Activated CD8-positive, alpha-beta memory T cell treated with anti-CD3 and anti-CD28 coated beads, Interleukin-2, amount 50 U/mL, for 24 hours (primary cell): ENCODE data around the gene DNM1.
"Not testable (repeated sequence)": the region's sequence is repeated elsewhere in the genome, so short reads cannot be mapped to it uniquely, and the experiment has no call there.

Experiments used
- DNase-seq: peaks from one replicate; pipeline ENCODE4 v3.0.0-alpha.2; 2020; ENCODE audit errors: extremely low read depth

The DNM1 gene

GRCh38 chr9:128178806-128179431, 24.3 kb upstream of the DNM1 start:
- DNase-seq = no peak

- no peak for DNase-seq
Observed at GRCh38 chr9:128180001-128180400, 23.2 kb upstream of the DNM1 start.

DNA sequence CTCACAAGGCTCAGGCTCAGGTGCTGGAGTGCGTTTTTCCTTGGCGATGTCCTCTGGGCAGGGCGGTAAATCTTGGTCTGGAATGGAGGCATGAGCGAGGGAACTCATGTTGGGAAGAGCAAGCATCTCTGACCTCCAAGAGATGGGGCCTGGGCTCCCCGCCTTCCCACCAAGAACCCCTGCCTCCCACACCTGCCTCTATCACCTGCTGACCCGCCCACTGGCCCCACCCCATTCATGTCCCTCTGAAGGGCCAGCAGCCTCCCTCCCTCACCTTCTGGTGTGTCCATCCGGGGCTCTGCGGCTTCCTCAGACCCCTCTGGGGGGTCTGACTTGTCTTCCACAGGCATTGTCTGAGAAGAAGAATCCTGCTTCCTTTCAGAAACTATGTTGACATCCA, 22.7 kb upstream of the DNM1 start:
- DNase-seq = no peak

DNA sequence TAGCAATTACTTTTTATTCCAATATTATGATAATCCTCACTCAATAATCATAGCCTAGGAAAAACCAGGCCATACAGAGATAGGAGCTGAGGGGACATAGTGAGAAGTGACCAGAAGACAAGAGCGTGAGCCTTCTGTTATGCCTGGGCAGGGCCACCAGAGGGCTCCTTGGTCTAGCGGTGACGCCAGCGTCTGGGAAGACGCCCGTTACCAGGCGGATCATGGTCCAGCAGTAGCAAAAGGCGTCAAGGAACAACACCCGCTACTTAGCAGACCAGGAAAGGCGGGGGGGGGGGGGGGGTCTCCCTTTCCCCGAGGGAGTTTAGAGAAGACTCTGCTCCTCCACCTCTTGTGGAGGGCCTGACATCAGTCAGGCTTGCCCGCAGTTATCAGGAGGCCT, 21.7 kb upstream of the DNM1 start:
- not testable (repeated sequence) for DNase-seq

GRCh38 chr9:128182893-128183588, 20.1 kb upstream of the DNM1 start:
- no peak for DNase-seq

- DNase-seq = no peak
Observed at GRCh38 chr9:128185979-128186965, 16.9 kb upstream of the DNM1 start.

DNA sequence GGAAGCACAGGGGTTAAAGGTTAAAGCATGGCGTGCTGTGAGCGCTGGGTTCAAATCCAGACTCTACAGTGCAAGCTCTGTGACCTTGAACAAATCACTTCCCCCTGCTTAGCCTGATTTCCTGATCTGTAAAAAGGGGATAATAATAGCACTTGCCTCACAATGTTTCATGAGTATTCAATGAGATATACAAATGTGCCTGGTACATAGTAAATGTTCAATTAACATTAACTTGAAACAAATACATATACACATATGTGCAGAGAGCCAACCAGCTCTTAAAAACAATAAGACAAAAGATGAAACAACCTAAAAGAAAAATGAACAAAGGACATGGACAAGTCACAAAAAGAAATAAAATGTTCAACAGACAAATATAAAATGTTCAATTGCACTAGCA, 15.8 kb upstream of the DNM1 start:
- DNase-seq = no peak

DNA sequence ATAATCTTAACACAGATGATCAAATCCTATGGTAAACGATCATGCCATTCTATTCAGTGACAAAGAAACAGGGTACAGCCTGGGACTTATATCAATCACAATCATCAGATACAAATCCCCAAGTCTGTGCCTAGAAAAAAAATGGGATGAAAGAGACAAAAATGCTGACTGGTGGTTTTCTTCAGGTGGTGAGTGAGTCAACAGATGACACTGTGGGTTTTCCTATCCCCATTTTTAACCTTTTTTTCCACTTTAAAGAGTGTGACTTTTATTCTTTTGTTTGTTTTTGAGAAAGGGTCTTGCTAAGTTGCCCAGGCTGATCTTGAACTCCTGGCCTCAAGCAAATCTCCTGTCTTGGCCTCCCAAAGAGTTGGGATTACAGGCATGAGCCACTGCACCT, 15.0 kb upstream of the DNM1 start:
- DNase-seq = no peak

GRCh38 chr9:128190013-128190412, 13.2 kb upstream of the DNM1 start:
- no peak for DNase-seq

GRCh38 chr9:128190516-128191405, 12.4 kb upstream of the DNM1 start:
- DNase-seq = no peak

DNA sequence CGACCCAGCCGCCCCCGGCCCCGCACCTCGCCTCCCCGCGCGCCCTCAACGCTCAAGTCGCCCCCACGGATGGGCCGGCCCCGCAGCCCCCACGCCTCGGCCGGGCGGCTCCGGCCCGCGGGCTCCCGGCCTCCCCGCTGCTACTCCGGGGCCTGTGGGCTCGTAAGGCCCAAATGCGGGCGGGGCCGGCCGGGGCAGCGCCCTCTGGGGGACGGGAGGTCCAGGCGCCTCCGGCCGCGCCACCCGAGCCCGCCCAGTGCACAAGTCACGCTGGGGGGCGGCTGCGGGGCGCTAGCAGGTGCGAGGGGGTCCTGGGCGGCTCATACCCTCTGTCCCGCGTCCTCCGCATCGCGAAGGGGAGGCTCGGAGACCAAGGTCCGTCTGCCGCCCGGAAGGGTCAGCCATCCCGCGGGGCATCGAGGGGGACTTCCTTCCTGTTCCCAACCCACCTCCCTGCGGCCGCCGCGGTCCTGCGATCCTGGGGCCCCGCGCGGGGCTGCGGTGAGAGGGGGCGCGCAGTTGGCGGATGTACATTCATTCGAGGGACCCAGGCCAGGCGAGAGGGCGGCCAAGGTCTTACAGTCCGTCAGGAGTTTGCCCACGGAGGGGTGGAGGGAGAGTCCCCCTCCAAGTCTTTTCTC, 11.7 kb upstream of the DNM1 start, which contains the start of gene CIZ1:
CIZ1 (minus strand) TSS at position 167 of the 641 bp plus-strand sequence. CDS start 715 bp downstream, outside the sequence.
- DNase-seq = peak; percentile 10

DNA sequence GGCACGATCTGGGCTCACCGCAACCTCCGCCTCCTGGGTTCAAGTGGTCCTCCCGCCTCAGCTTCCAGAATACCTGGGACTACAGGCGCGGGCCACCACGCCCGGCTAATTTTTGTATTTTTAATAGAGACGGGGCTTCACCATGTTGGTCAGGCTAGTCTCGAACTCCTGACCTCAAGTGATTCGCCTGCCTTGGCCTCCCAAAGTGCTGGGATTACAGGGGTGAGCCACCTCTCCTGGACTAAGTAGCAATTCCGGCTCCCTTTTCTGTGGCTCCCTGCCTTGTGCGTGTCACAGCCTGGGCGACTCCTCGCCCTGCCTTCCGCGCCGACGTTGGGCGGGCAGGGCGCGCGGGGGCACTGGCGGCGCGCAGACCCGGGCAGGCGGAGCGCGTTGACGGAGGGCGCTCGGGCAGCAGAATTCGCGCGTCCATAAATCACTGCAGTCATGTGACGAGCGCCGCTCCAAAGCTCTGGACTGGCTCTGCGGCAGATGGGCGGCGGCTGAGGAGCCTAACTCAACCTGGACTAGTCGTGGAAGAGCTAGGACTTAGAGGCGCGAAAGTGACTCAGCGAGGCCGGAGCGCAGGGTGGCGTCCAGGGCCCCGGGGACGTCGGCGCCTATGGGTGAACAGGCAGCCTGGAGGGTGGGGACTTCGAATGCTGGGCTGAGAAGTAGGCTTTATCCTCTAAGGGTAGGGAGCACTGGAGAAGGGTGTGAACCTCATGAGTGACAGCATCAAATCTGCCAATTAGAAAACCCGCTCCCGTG, 10.4 kb upstream of the DNM1 start:
- peak; percentile 4 for DNase-seq

GRCh38 chr9:128193469-128194096, 9.6 kb upstream of the DNM1 start:
- DNase-seq = no peak

- no peak for DNase-seq
Observed at GRCh38 chr9:128201441-128202369, 1.5 kb upstream of the DNM1 start.

GRCh38 chr9:128202648-128203023, 543 bp upstream of the DNM1 start:
- DNase-seq = no peak

GRCh38 chr9:128203707-128204551, 750 bp downstream of the DNM1 start:
- no peak for DNase-seq

GRCh38 chr9:128204858-128205257, 1.7 kb downstream of the DNM1 start:
- no peak for DNase-seq
